H9 (cell line): ENCODE data around the gene TMEM121. TPM values are rescaled to one million over a fixed set of nuclear protein-coding genes. Genes with fewer than 3 reads are reported as not detected.
A peak's percentile ranks its signal among the peaks of the same experiment; 100 is the strongest.

ENCODE experiments used
- DNase-seq: peaks from one replicate; pipeline ENCODE4 v3.0.0-alpha.2; 2017
- H2AFZ ChIP-seq: one replicate; pipeline ENCODE4 v1.6.1; 2013; ENCODE audit warnings: mild to moderate bottlenecking, low read length, control low read depth, moderate library complexity
- H2AK5ac ChIP-seq: 2 replicates; pipeline ENCODE4 v1.6.1; 2013; ENCODE audit warnings: low read length, control low read depth, mixed read lengths; ENCODE audit not compliant: insufficient read length
- H2BK120ac ChIP-seq: one replicate; pipeline ENCODE4 v1.6.1; 2013; ENCODE audit warnings: low read depth, mild to moderate bottlenecking, low read length, control low read depth, inconsistent platforms; ENCODE audit not compliant: poor library complexity, severe bottlenecking
- H2BK12ac ChIP-seq: 2 replicates; pipeline ENCODE4 v1.6.1; 2013; ENCODE audit warnings: low read length, control low read depth, mixed read lengths, low read depth; ENCODE audit not compliant: insufficient read length
- H2BK15ac ChIP-seq: 2 replicates; pipeline ENCODE4 v1.6.1; 2013; ENCODE audit warnings: low read depth, low read length, control low read depth
- H2BK20ac ChIP-seq: one replicate; pipeline ENCODE4 v1.6.1; 2013; ENCODE audit warnings: low read depth, mild to moderate bottlenecking, low read length, control low read depth, inconsistent platforms; ENCODE audit not compliant: poor library complexity, severe bottlenecking
- H2BK5ac ChIP-seq: 2 replicates; pipeline ENCODE4 v1.6.1; 2013; ENCODE audit warnings: low read length, control low read depth, mixed read lengths; ENCODE audit not compliant: insufficient read length
- H3K14ac ChIP-seq: 2 replicates; pipeline ENCODE4 v1.6.1; 2013; ENCODE audit warnings: low read length, control low read depth; ENCODE audit not compliant: insufficient read depth
- H3K18ac ChIP-seq: 2 replicates; pipeline ENCODE4 v1.6.1; 2013; ENCODE audit warnings: low read depth, mild to moderate bottlenecking, mixed read lengths, low read length, control low read depth; ENCODE audit not compliant: insufficient read length
- H3K23ac ChIP-seq: 2 replicates; pipeline ENCODE4 v1.6.1; 2013; ENCODE audit warnings: low read length, control low read depth, mixed read lengths, low read depth; ENCODE audit not compliant: insufficient read length
- H3K23me2 ChIP-seq: 2 replicates; pipeline ENCODE4 v1.6.1; 2013; ENCODE audit warnings: low read depth, mild to moderate bottlenecking, mixed read lengths, low read length, control low read depth; ENCODE audit not compliant: insufficient read length, poor library complexity, severe bottlenecking
- H3K27ac ChIP-seq: 2 replicates; pipeline ENCODE4 v1.5.1; 2013; ENCODE audit warnings: low read length, control low read depth, mixed read lengths, low read depth; ENCODE audit not compliant: insufficient read length
- H3K27me3 ChIP-seq: 2 replicates; pipeline ENCODE4 v1.6.1; 2013; ENCODE audit warnings: low read length, control low read depth, inconsistent platforms; ENCODE audit not compliant: insufficient read depth
- H3K4ac ChIP-seq: 2 replicates; pipeline ENCODE4 v1.6.1; 2013; ENCODE audit warnings: low read depth, mild to moderate bottlenecking, control low read depth, inconsistent platforms, low read length, moderate library complexity
- H3K4me1 ChIP-seq: 2 replicates; pipeline ENCODE4 v1.6.1; 2013; ENCODE audit warnings: low read length, control low read depth, inconsistent platforms; ENCODE audit not compliant: insufficient read depth
- H3K4me2 ChIP-seq: 2 replicates; pipeline ENCODE4 v1.6.1; 2013; ENCODE audit warnings: low read length, control low read depth, mixed read lengths; ENCODE audit not compliant: insufficient read length, insufficient read depth
- H3K56ac ChIP-seq: 2 replicates; pipeline ENCODE4 v1.6.1; 2013; ENCODE audit warnings: low read depth, mild to moderate bottlenecking, mixed read lengths, low read length, control low read depth; ENCODE audit not compliant: insufficient read length
- H3K79me1 ChIP-seq: 2 replicates; pipeline ENCODE4 v1.6.1; 2013; ENCODE audit warnings: low read depth, mild to moderate bottlenecking, moderate library complexity, low read length, control low read depth, inconsistent platforms; ENCODE audit not compliant: insufficient read depth, poor library complexity, severe bottlenecking
- H3K79me2 ChIP-seq: 2 replicates; pipeline ENCODE4 v1.6.1; 2013; ENCODE audit warnings: low read length, control low read depth, inconsistent platforms; ENCODE audit not compliant: insufficient read depth
- H3K9ac ChIP-seq: 2 replicates; pipeline ENCODE4 v1.6.1; 2013; ENCODE audit warnings: low read length, control low read depth, mixed read lengths; ENCODE audit not compliant: insufficient read length; ENCODE audit errors: extremely low read depth
- H3K9me3 ChIP-seq: one replicate; pipeline ENCODE4 v1.6.1; 2013; ENCODE audit warnings: low read depth, low read length, inconsistent platforms; ENCODE audit not compliant: control insufficient read depth
- H3T11ph ChIP-seq: one replicate; pipeline ENCODE4 v1.6.1; 2013; ENCODE audit warnings: mild to moderate bottlenecking, low read length, control low read depth, inconsistent platforms
- H4K20me1 ChIP-seq: one replicate; pipeline ENCODE4 v1.6.1; 2013; ENCODE audit not compliant: control insufficient read depth, insufficient read length, insufficient read depth
- H4K5ac ChIP-seq: 2 replicates; pipeline ENCODE4 v1.6.1; 2013; ENCODE audit warnings: low read depth, mild to moderate bottlenecking, mixed read lengths, low read length, control low read depth; ENCODE audit not compliant: insufficient read length
- H4K8ac ChIP-seq: replicated peaks from 2 replicates; pipeline ENCODE4 v1.6.1; 2013; ENCODE audit warnings: low read length, control low read depth, mixed read lengths, low read depth; ENCODE audit not compliant: insufficient read length
- H4K91ac ChIP-seq: 2 replicates; pipeline ENCODE4 v1.6.1; 2013; ENCODE audit warnings: low read depth, mild to moderate bottlenecking, moderate library complexity, mixed read lengths, low read length, control low read depth; ENCODE audit not compliant: insufficient read length
- H3K27ac Mint-ChIP-seq, 3 experiments: 2 replicates in 2 of 3; 3 replicates in 1 of 3; pipeline ENCODE4 v1.8.0; 2020 to 2021; ENCODE audit warnings: mixed read lengths in 3 of 3, mild to moderate bottlenecking in 1 of 3, moderate library complexity in 1 of 3
- H3K27me3 Mint-ChIP-seq: 2 replicates; pipeline ENCODE4 v1.8.0; 2021; ENCODE audit warnings: low read depth, mild to moderate bottlenecking, moderate library complexity, mixed read lengths
- H3K36me3 Mint-ChIP-seq, 3 experiments: 2 replicates in 2 of 3; 3 replicates in 1 of 3; pipeline ENCODE4 v1.8.0; 2020 to 2021; ENCODE audit warnings: low read depth in 3 of 3, mixed read lengths in 3 of 3; ENCODE audit not compliant: insufficient read depth in 1 of 3
- H3K4me1 Mint-ChIP-seq, 2 experiments: 2 replicates each; pipeline ENCODE4 v1.8.0; 2020; ENCODE audit warnings: mixed read lengths in 2 of 2
- H3K4me3 Mint-ChIP-seq, 2 experiments: 2 replicates in 1 of 2; 3 replicates in 1 of 2; pipeline ENCODE4 v1.8.0; 2020 to 2021; ENCODE audit warnings: mild to moderate bottlenecking in 2 of 2, mixed read lengths in 2 of 2, moderate library complexity in 1 of 2
- H3K9me3 Mint-ChIP-seq, 2 experiments: 2 replicates in 1 of 2; 3 replicates in 1 of 2; pipeline ENCODE4 v1.8.0; 2020; ENCODE audit warnings: mild to moderate bottlenecking in 2 of 2, mixed read lengths in 2 of 2, moderate library complexity in 1 of 2
- CTCF ChIP-seq: fragments of 200-600 bp; sonication (generic); conservative IDR thresholded peaks from 3 replicates; pipeline ENCODE4 v1.8.0; 2021; ENCODE audit warnings: antibody characterized with exemption, mild to moderate bottlenecking
- WGBS: extraction: QIAGEN DNeasy Blood & Tissue Kit; methylation state at CpG from one replicate; pipeline ENCODE4 v1.1.7; 2013; ENCODE audit warnings: missing lambda C conversion rate, low lambda C conversion rate, mixed read lengths; ENCODE audit not compliant: insufficient read length; ENCODE audit errors: extremely low coverage; 5-methylcytosine and 5-hydroxymethylcytosine counted together
- total RNA-seq: library from RNA; stranded (reverse); gene quantifications from 2 replicates; pipeline ENCODE4 v1.2.1, GENCODE V29; 2021

TMEM121 gene
- total RNA-seq, 1 experiment from 2014 or later, result 2.6 TPM

- Histone ChIP-seq H2BK12ac (no peak overlapping the region), H3K4ac (no peak overlapping the region), H3T11ph (no peak overlapping the region), H3K9ac (no peak overlapping the region), H3K79me1 (no peaks in the 10 kb centered on the region), H3K23me2 (peaks cover 6% of the 10 kb centered on the region), H4K8ac (no peak overlapping the region), H3K14ac (0 out of 2 replicates have a peak overlapping the region, but pooled peaks have one; percentile 48), H2BK20ac (no peak overlapping the region), H2BK15ac (no peak overlapping the region), H2BK120ac (no peak overlapping the region), H3K4me2 (no peak overlapping the region), H3K27me3 (peaks cover 26% of the 10 kb centered on the region; the same call in 1 of the 2 replicates), H4K91ac (no peak overlapping the region), H3K18ac (no peak overlapping the region), H4K5ac (no peak overlapping the region), H2AFZ (no peak overlapping the region), H2BK5ac (no peak overlapping the region), H3K9me3 (no peaks in the 10 kb centered on the region), H3K79me2 (no peaks in the 10 kb centered on the region), H3K27ac (no peak overlapping the region), H3K56ac (no peak overlapping the region), H3K23ac (no peak overlapping the region), H2AK5ac (no peak overlapping the region), H4K20me1 (no peaks in the 10 kb centered on the region), H3K4me1 (no peaks in the 10 kb centered on the region)
- no peak for DNase-seq
- Mint-ChIP-seq H3K27ac (no peak overlapping the region), H3K27me3 (peaks cover 54% of the 10 kb centered on the region), H3K4me1 (peaks cover 4 to 14% of the 10 kb centered on the region in 2 experiments), H3K4me3 (peak overlapping the region in 1 of 2 experiments; percentile 80; a peak in 2 of 5 replicates), H3K9me3 (peaks cover 0 to 4% of the 10 kb centered on the region in 2 experiments; a peak in 1 of 5 replicates), H3K36me3 (peaks cover 0 to 5% (median 0%) of the 10 kb centered on the region in 3 experiments; a peak in 2 of 7 replicates)
- no peak for TF ChIP-seq CTCF
- no CpG with 5 or more reads among the region's 20 CpGs for WGBS
Measured at GRCh38 chr14:105488781-105489541, 37.4 kb upstream of the TMEM121 start.
